T47D (cell line): Measurements from ENCODE around the gene MTRFR.

Experiments
- DNase-seq, 2 experiments: peaks; one replicate each; pipeline versions ENCODE4 v3.0.0 to v3.0.0-alpha.2; 2011 to 2012; ENCODE audit warnings: low read depth in 1 of 2, low spot score in 1 of 2
- JUND ChIP-seq: IDR thresholded peaks from 2 replicates; pipeline ENCODE4 v1.6.1; 2012; ENCODE audit warnings: low read depth
- in situ Hi-C: cut with HindIII; loops from 2 replicates; pipeline ENCODE4 v1.10.0; 2016; ENCODE audit warnings: low sequenced_read_pairs, low pct_unique_long_range_greater_than_20kb

The MTRFR gene

GRCh38 chr12:123288751-123289346 is 55.6 kb downstream of the MTRFR start:
- no peak for TF ChIP-seq JUND
- no peak for DNase-seq
- in situ Hi-C loops = no loop called here

- no peak for DNase-seq
- TF ChIP-seq JUND = no peak
- in situ Hi-C loops = no loop called here
Observed at GRCh38 chr12:123289911-123290310, 56.7 kb downstream of the MTRFR start.

DNA sequence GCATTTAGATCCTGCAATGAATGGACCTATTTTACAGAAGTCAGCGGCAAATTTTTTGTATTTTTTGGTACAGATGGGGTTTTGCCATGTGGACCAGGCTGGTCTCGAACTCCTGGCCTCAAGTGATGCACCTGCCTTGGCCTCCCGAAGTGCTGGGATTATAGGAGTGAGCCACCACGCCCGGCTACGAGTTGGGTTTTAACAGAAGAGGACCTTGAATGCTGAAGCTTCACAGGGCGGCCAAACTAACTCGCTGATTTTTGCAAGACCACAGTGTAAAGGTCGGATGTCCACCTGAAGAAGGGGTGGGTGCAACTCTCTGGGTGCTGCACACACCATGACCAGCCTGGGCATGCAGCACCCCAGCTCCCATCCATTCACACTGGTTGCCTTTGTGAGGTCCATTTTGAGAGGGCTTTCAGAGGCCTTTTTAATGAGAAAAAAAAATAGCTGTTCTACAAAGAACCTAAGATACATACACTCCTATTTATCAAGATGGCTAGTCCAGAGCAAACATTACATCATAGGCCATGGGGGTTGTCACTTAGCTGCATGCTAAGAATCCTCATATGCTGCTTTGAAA is 60.0 kb downstream of the MTRFR start:
- in situ Hi-C loops = no loop called here
- no peak for DNase-seq
- TF ChIP-seq JUND = no peak

- TF ChIP-seq JUND = no peak
- no peak for DNase-seq
Observed at GRCh38 chr12:123305136-123305535, 71.9 kb downstream of the MTRFR start.

DNA sequence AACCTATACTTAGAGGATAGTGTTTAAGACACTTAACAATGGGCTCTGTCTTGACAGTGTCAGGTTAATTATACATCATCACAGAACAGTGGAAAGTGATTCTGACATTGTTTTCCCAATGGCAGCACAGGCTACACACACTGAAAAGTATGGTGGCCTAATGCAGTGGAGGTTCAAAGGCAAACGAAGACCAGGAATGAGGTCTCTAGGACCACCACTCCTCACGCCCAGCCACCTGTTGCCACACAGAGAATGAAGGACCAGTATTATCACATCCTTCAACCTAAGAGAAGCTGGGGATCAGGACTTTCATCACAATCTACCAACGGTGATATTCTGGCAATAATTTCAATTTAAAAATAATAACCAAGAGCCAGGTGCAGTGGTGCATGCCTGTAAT is 73.0 kb downstream of the MTRFR start:
- no peak for DNase-seq
- in situ Hi-C loops = no loop called here
- TF ChIP-seq JUND = no peak

More at GRCh38 chr12:123305136-123305535, 71.9 kb downstream of the MTRFR start:
- in situ Hi-C loops = no loop called here
